GM19324 (cell line): Measurements from ENCODE around the gene CDC42SE2.

Experiments used
- ATAC-seq: cut with Tn5 transposase; IDR thresholded peaks from one replicate; pipeline ENCODE4 v1.9.1; 2021; ENCODE audit warnings: mild to moderate bottlenecking, moderate library complexity; ENCODE audit not compliant: unreplicated experiment, low FRiP score

CDC42SE2 gene

GRCh38 chr5:131418846-131419245 lies 155.0 kb downstream of the CDC42SE2 start:
- no peak for ATAC-seq

- no peak for ATAC-seq
Measured at GRCh38 chr5:131419877-131420276, 156.0 kb downstream of the CDC42SE2 start.

- no peak for ATAC-seq
Measured at GRCh38 chr5:131423056-131423455, 159.2 kb downstream of the CDC42SE2 start.

GRCh38 chr5:131426011-131426410 lies 162.2 kb downstream of the CDC42SE2 start:
- ATAC-seq: no peak

- ATAC-seq: no peak
Measured at GRCh38 chr5:131430794-131431193, 166.9 kb downstream of the CDC42SE2 start.

GRCh38 chr5:131431794-131432193 lies 167.9 kb downstream of the CDC42SE2 start:
- no peak for ATAC-seq

GRCh38 chr5:131433109-131433508 lies 169.3 kb downstream of the CDC42SE2 start:
- no peak for ATAC-seq

GRCh38 chr5:131436081-131436480 lies 172.2 kb downstream of the CDC42SE2 start:
- ATAC-seq: no peak

- no peak for ATAC-seq
Measured at GRCh38 chr5:131441184-131441583, 177.3 kb downstream of the CDC42SE2 start.
